IPS-20b (cell line): Measurements from ENCODE around the gene SNAPC4.
A peak's percentile ranks its signal among the peaks of the same experiment; 100 is the strongest.

ENCODE experiments used
- H3K27ac ChIP-seq: one replicate; pipeline ENCODE4 v1.5.1; 2013; ENCODE audit warnings: low read length
- H3K27me3 ChIP-seq: 2 replicates; pipeline ENCODE4 v1.6.1; 2013; ENCODE audit warnings: mild to moderate bottlenecking, low read length, inconsistent platforms; ENCODE audit not compliant: insufficient read depth
- H3K36me3 ChIP-seq: 2 replicates; pipeline ENCODE4 v1.6.1; 2013; ENCODE audit warnings: low read depth, mild to moderate bottlenecking, inconsistent platforms, low read length, moderate library complexity; ENCODE audit not compliant: insufficient read depth
- H3K4me1 ChIP-seq: 2 replicates; pipeline ENCODE4 v1.6.1; 2013; ENCODE audit warnings: mild to moderate bottlenecking, control low read depth, inconsistent platforms, low read length, moderate library complexity; ENCODE audit not compliant: insufficient read depth
- H3K4me3 ChIP-seq: 2 replicates; pipeline ENCODE4 v1.5.1; 2013; ENCODE audit warnings: mild to moderate bottlenecking, low read length, inconsistent platforms
- H3K9ac ChIP-seq: 2 replicates; pipeline ENCODE4 v1.6.1; 2013; ENCODE audit warnings: low read depth, mild to moderate bottlenecking, inconsistent platforms, low read length, moderate library complexity
- H3K9me3 ChIP-seq: 2 replicates; pipeline ENCODE4 v1.6.1; 2013; ENCODE audit warnings: mild to moderate bottlenecking, low read depth, low read length, inconsistent platforms; ENCODE audit not compliant: insufficient read depth

The SNAPC4 gene

GRCh38 chr9:136404801-136405136 is 4.8 kb upstream of the SNAPC4 start:
- Histone ChIP-seq H3K27me3 (no peaks in the 10 kb centered on the region), H3K9me3 (no peaks in the 10 kb centered on the region), H3K9ac (no peak overlapping the region), H3K4me3 (no peak overlapping the region), H3K36me3 (peaks cover 64% of the 10 kb centered on the region), H3K27ac (no peak overlapping the region), H3K4me1 (peaks cover 3% of the 10 kb centered on the region; the same call in 1 of the 2 replicates)

GRCh38 chr9:136403915-136404800 is 4.2 kb upstream of the SNAPC4 start:
- Histone ChIP-seq H3K27ac (no peak overlapping the region), H3K4me3 (no peak overlapping the region), H3K4me1 (no peaks in the 10 kb centered on the region), H3K9ac (no peak overlapping the region), H3K36me3 (peaks cover 64% of the 10 kb centered on the region), H3K9me3 (no peaks in the 10 kb centered on the region), H3K27me3 (no peaks in the 10 kb centered on the region)

GRCh38 chr9:136403538-136403914 is 3.6 kb upstream of the SNAPC4 start:
- no peaks in the 10 kb centered on the region for H3K9me3 ChIP-seq
- H3K27ac ChIP-seq: no peak overlapping the region
- peaks cover 66% of the 10 kb centered on the region for H3K36me3 ChIP-seq
- no peaks in the 10 kb centered on the region for H3K27me3 ChIP-seq
- 0 out of 2 replicates have a peak, but pooled peaks cover 4% of the 10 kb centered on the region for H3K4me1 ChIP-seq
- H3K9ac ChIP-seq: no peak overlapping the region
- H3K4me3 ChIP-seq: no peak overlapping the region

- H3K9ac ChIP-seq: no peak overlapping the region
- H3K27me3 ChIP-seq: no peaks in the 10 kb centered on the region
- H3K27ac ChIP-seq: no peak overlapping the region
- no peak overlapping the region for H3K4me3 ChIP-seq
- H3K4me1 ChIP-seq: 0 out of 2 replicates have a peak, but pooled peaks cover 4% of the 10 kb centered on the region
- no peaks in the 10 kb centered on the region for H3K9me3 ChIP-seq
- H3K36me3 ChIP-seq: peaks cover 68% of the 10 kb centered on the region
Observed at GRCh38 chr9:136402067-136402466, 2.1 kb upstream of the SNAPC4 start.

GRCh38 chr9:136401173-136401922 is 1.4 kb upstream of the SNAPC4 start:
- no peaks in the 10 kb centered on the region for H3K9me3 ChIP-seq
- H3K9ac ChIP-seq: no peak overlapping the region
- H3K36me3 ChIP-seq: peaks cover 68% of the 10 kb centered on the region
- no peaks in the 10 kb centered on the region for H3K27me3 ChIP-seq
- no peak overlapping the region for H3K27ac ChIP-seq
- H3K4me3 ChIP-seq: no peak overlapping the region
- 0 out of 2 replicates have a peak, but pooled peaks cover 4% of the 10 kb centered on the region for H3K4me1 ChIP-seq

- peaks cover 68% of the 10 kb centered on the region for H3K36me3 ChIP-seq
- H3K9ac ChIP-seq: peak overlapping the region; percentile 85
- no peaks in the 10 kb centered on the region for H3K9me3 ChIP-seq
- no peaks in the 10 kb centered on the region for H3K27me3 ChIP-seq
- peak overlapping the region; percentile 92 for H3K4me3 ChIP-seq
- 0 out of 2 replicates have a peak, but pooled peaks cover 4% of the 10 kb centered on the region for H3K4me1 ChIP-seq
- H3K27ac ChIP-seq: no peak overlapping the region
Observed at GRCh38 chr9:136399176-136400037, 563 bp downstream of the SNAPC4 start.

- H3K4me1 ChIP-seq: 0 out of 2 replicates have a peak, but pooled peaks cover 4% of the 10 kb centered on the region
- H3K27me3 ChIP-seq: no peaks in the 10 kb centered on the region
- H3K9me3 ChIP-seq: no peaks in the 10 kb centered on the region
- no peak overlapping the region for H3K27ac ChIP-seq
- H3K36me3 ChIP-seq: peaks cover 69% of the 10 kb centered on the region
- 0 out of 2 replicates have a peak overlapping the region, but pooled peaks have one; percentile 92 for H3K4me3 ChIP-seq
- H3K9ac ChIP-seq: peak overlapping the region; percentile 85
Observed at GRCh38 chr9:136398286-136398685, 1.7 kb downstream of the SNAPC4 start.

- H3K4me1 ChIP-seq: 0 out of 2 replicates have a peak, but pooled peaks cover 4% of the 10 kb centered on the region
- H3K27me3 ChIP-seq: no peaks in the 10 kb centered on the region
- H3K9me3 ChIP-seq: no peaks in the 10 kb centered on the region
- peaks cover 73% of the 10 kb centered on the region for H3K36me3 ChIP-seq
- H3K9ac ChIP-seq: no peak overlapping the region
- H3K4me3 ChIP-seq: no peak overlapping the region
- no peak overlapping the region for H3K27ac ChIP-seq
Observed at GRCh38 chr9:136397643-136398042, 2.3 kb downstream of the SNAPC4 start.

- H3K4me1 ChIP-seq: 0 out of 2 replicates have a peak, but pooled peaks cover 4% of the 10 kb centered on the region
- no peak overlapping the region for H3K27ac ChIP-seq
- H3K36me3 ChIP-seq: peaks cover 73% of the 10 kb centered on the region
- no peak overlapping the region for H3K4me3 ChIP-seq
- H3K9ac ChIP-seq: no peak overlapping the region
- no peaks in the 10 kb centered on the region for H3K9me3 ChIP-seq
- no peaks in the 10 kb centered on the region for H3K27me3 ChIP-seq
Observed at GRCh38 chr9:136396219-136396515, 3.8 kb downstream of the SNAPC4 start.

- Histone ChIP-seq H3K4me1 (0 out of 2 replicates have a peak, but pooled peaks cover 4% of the 10 kb centered on the region), H3K4me3 (no peak overlapping the region), H3K36me3 (peaks cover 77% of the 10 kb centered on the region), H3K27ac (no peak overlapping the region), H3K9ac (no peak overlapping the region), H3K27me3 (no peaks in the 10 kb centered on the region), H3K9me3 (no peaks in the 10 kb centered on the region)
Observed at GRCh38 chr9:136395345-136396218, 4.4 kb downstream of the SNAPC4 start.

- Histone ChIP-seq H3K4me3 (no peak overlapping the region), H3K9me3 (no peaks in the 10 kb centered on the region), H3K27me3 (no peaks in the 10 kb centered on the region), H3K27ac (no peak overlapping the region), H3K4me1 (0 out of 2 replicates have a peak, but pooled peaks cover 4% of the 10 kb centered on the region), H3K9ac (no peak overlapping the region), H3K36me3 (peaks cover 78% of the 10 kb centered on the region)
Observed at GRCh38 chr9:136395020-136395340, 5.0 kb downstream of the SNAPC4 start.
